RWPE2 (cell line): ENCODE data around the gene KCMF1.
A peak's percentile ranks its signal among the peaks of the same experiment; 100 is the strongest.

Experiments
- ATAC-seq: fragments of 200-7000 bp; cut with Tn5 transposase; 3 replicates; pipeline ENCODE4 v1.9.1; 2021; ENCODE audit warnings: low read depth
- DNase-seq: peaks from one replicate; pipeline ENCODE4 v3.0.0-alpha.2; 2020; ENCODE audit warnings: low spot score
- H3K27ac ChIP-seq: fragments of 450-650 bp; 2 replicates; pipeline ENCODE4 v1.5.1; 2017; ENCODE audit warnings: mild to moderate bottlenecking; ENCODE audit not compliant: poor library complexity, severe bottlenecking
- H3K27me3 ChIP-seq: fragments of 250-450 bp; sonication (Bioruptor Pico); 2 replicates; pipeline ENCODE4 v1.5.1; 2021; ENCODE audit warnings: mild to moderate bottlenecking, moderate library complexity; ENCODE audit not compliant: insufficient read depth, poor library complexity, severe bottlenecking
- H3K36me3 ChIP-seq: fragments of 250-450 bp; sonication (Bioruptor Pico); 2 replicates; pipeline ENCODE4 v1.5.1; 2020; ENCODE audit warnings: low read depth, mild to moderate bottlenecking, moderate library complexity
- H3K4me1 ChIP-seq: fragments of 250-450 bp; sonication (Bioruptor Pico); 2 replicates; pipeline ENCODE4 v1.5.1; 2021; ENCODE audit warnings: mild to moderate bottlenecking, moderate library complexity; ENCODE audit not compliant: insufficient read depth, poor library complexity, severe bottlenecking
- H3K4me3 ChIP-seq: fragments of 250-450 bp; sonication (Bioruptor Pico); 2 replicates; pipeline ENCODE4 v1.5.1; 2021; ENCODE audit warnings: mild to moderate bottlenecking, moderate library complexity; ENCODE audit not compliant: severe bottlenecking
- H3K9me3 ChIP-seq: fragments of 250-450 bp; sonication (Bioruptor Pico); 2 replicates; pipeline ENCODE4 v1.5.1; 2021; ENCODE audit warnings: mild to moderate bottlenecking, moderate library complexity; ENCODE audit not compliant: severe bottlenecking
- CTCF ChIP-seq: fragments of 450-650 bp; IDR thresholded peaks from one replicate; pipeline ENCODE4 v1.5.1; 2017; ENCODE audit warnings: mild to moderate bottlenecking, moderate library complexity; ENCODE audit not compliant: poor library complexity, severe bottlenecking

The KCMF1 gene

GRCh38 chr2:85002534-85002933, 31.6 kb downstream of the KCMF1 start:
- peaks cover 3% of the 10 kb centered on the region for H3K9me3 ChIP-seq
- peaks cover 15% of the 10 kb centered on the region for H3K4me1 ChIP-seq
- DNase-seq (no peak), ATAC-seq (no peak)
- H3K4me3 ChIP-seq, result no peak overlapping the region
- H3K27me3 ChIP-seq, result no peaks in the 10 kb centered on the region
- H3K27ac ChIP-seq, result no peak overlapping the region
- H3K36me3 ChIP-seq, result peaks cover 27% of the 10 kb centered on the region
- no peak for TF ChIP-seq CTCF

- Histone ChIP-seq H3K4me1 (peaks cover 24% of the 10 kb centered on the region), H3K36me3 (peaks cover 35% of the 10 kb centered on the region), H3K27ac (peak overlapping the region; percentile 28), H3K9me3 (peaks cover 3% of the 10 kb centered on the region), H3K27me3 (no peaks in the 10 kb centered on the region), H3K4me3 (no peak overlapping the region)
- DNase-seq, result no peak
- ATAC-seq, result no peak
- TF ChIP-seq CTCF, result no peak
Measured at GRCh38 chr2:85008252-85008651, 37.3 kb downstream of the KCMF1 start.

- Histone ChIP-seq H3K27ac (peak overlapping the region; percentile 28), H3K9me3 (peaks cover under 1% of the 10 kb centered on the region), H3K4me3 (no peak overlapping the region), H3K4me1 (peaks cover 17% of the 10 kb centered on the region), H3K36me3 (peaks cover 33% of the 10 kb centered on the region), H3K27me3 (no peaks in the 10 kb centered on the region)
- DNase-seq (no peak), ATAC-seq (no peak)
- no peak for TF ChIP-seq CTCF
Measured at GRCh38 chr2:85009019-85009618, 38.2 kb downstream of the KCMF1 start.

GRCh38 chr2:85010404-85010803, 39.4 kb downstream of the KCMF1 start:
- H3K27ac ChIP-seq, result no peak overlapping the region
- no peak for TF ChIP-seq CTCF
- no peaks in the 10 kb centered on the region for H3K9me3 ChIP-seq
- no peaks in the 10 kb centered on the region for H3K27me3 ChIP-seq
- peaks cover 24% of the 10 kb centered on the region for H3K36me3 ChIP-seq
- DNase-seq, result no peak
- peaks cover 24% of the 10 kb centered on the region for H3K4me1 ChIP-seq
- no peak overlapping the region for H3K4me3 ChIP-seq
- no peak for ATAC-seq

GRCh38 chr2:85011098-85011497, 40.1 kb downstream of the KCMF1 start:
- DNase-seq, result no peak
- Histone ChIP-seq H3K4me1 (peaks cover 31% of the 10 kb centered on the region), H3K27me3 (no peaks in the 10 kb centered on the region)

More at GRCh38 chr2:85011098-85011497, 40.1 kb downstream of the KCMF1 start:
- peak overlapping the region; percentile 58 for H3K27ac ChIP-seq
- no peaks in the 10 kb centered on the region for H3K9me3 ChIP-seq
- no peak for TF ChIP-seq CTCF
- no peak overlapping the region for H3K4me3 ChIP-seq
- H3K36me3 ChIP-seq, result peaks cover 22% of the 10 kb centered on the region
- peak; percentile 66 for ATAC-seq
